ENCODE data around the gene NAT16.
"Not testable (repeated sequence)": the region's sequence is repeated elsewhere in the genome, so short reads cannot be mapped to it uniquely, and the experiment has no call there.

NAT16 gene

GRCh38 chr7:101125989-101126650 is 54.0 kb downstream of the NAT16 start:
- DNase-seq, result peak; percentile 27

- peak; percentile 73 for DNase-seq
Observed at GRCh38 chr7:101124376-101125056, 55.6 kb downstream of the NAT16 start.

- no peak for DNase-seq
Observed at GRCh38 chr7:101123703-101124068, 56.4 kb downstream of the NAT16 start.

- no peak for DNase-seq
Observed at GRCh38 chr7:101122933-101123702, 57.0 kb downstream of the NAT16 start.

- DNase-seq, result no peak
Observed at GRCh38 chr7:101121991-101122932, 57.8 kb downstream of the NAT16 start.

- not testable (repeated sequence) for DNase-seq
Observed at GRCh38 chr7:101121631-101121990, 58.5 kb downstream of the NAT16 start.
